OCI-LY7 (cell line): ENCODE results near the gene KCNAB2. TPM values are rescaled to one million over a fixed set of nuclear protein-coding genes. Genes with fewer than 3 reads are reported as not detected.

Experiments
- BruUV-seq: library from RNA; stranded (reverse); fragments of 400-500 nt; replicated peaks from 2 replicates; lab custom pipeline; 2021; lab: Mats Ljungman, UMichigan
- CTCF ChIA-PET: fragments of 300-600 bp; sonication (Branson Sonifier 250); formaldehyde crosslinking; loops from one replicate; lab custom pipeline; 2022; ENCODE audit warnings: antibody characterized with exemption; ENCODE audit not compliant: unreplicated experiment; lab: Charles Lee
- POLR2A ChIA-PET: fragments of 300-600 bp; sonication (Branson Sonifier 250); formaldehyde crosslinking; loops from one replicate; lab custom pipeline; 2022; ENCODE audit warnings: antibody characterized with exemption; lab: Charles Lee
- DNase-seq: peaks from one replicate; pipeline ENCODE4 v3.0.0-alpha.2; 2015; ENCODE audit warnings: low spot score
- H2AFZ ChIP-seq: fragments of 200-600 bp; sonication (generic), shearing (Covaris generic); 2 replicates; pipeline ENCODE4 v1.6.1; 2014; ENCODE audit warnings: mild to moderate bottlenecking, antibody characterized with exemption, low read length, moderate library complexity
- H3K27ac ChIP-seq: fragments of 200-600 bp; sonication (generic); 2 replicates; pipeline ENCODE4 v1.5.1; 2014; ENCODE audit warnings: mixed run types, low read depth, mild to moderate bottlenecking, moderate library complexity, low read length, inconsistent platforms; ENCODE audit not compliant: poor library complexity, severe bottlenecking
- H3K36me3 ChIP-seq: fragments of 200-600 bp; sonication (generic); 2 replicates; pipeline ENCODE4 v1.6.1; 2014; ENCODE audit warnings: mild to moderate bottlenecking, antibody characterized with exemption, low read length, moderate library complexity, mixed read lengths; ENCODE audit not compliant: insufficient read depth
- H3K4me1 ChIP-seq: fragments of 200-600 bp; sonication (generic); 2 replicates; pipeline ENCODE4 v1.5.1; 2014; ENCODE audit warnings: mild to moderate bottlenecking, low read length; ENCODE audit not compliant: insufficient read depth, poor library complexity, severe bottlenecking
- H3K4me2 ChIP-seq: fragments of 200-600 bp; sonication (generic); 2 replicates; pipeline ENCODE4 v1.6.1; 2014; ENCODE audit warnings: mild to moderate bottlenecking, low read length
- H3K4me3 ChIP-seq: fragments of 200-600 bp; sonication (generic); 2 replicates; pipeline ENCODE4 v1.5.1; 2014; ENCODE audit warnings: mild to moderate bottlenecking, low read depth, low read length; ENCODE audit not compliant: poor library complexity, severe bottlenecking
- H3K79me2 ChIP-seq: fragments of 200-600 bp; sonication (generic); 2 replicates; pipeline ENCODE4 v1.6.1; 2016; ENCODE audit warnings: low read depth, mild to moderate bottlenecking, low read length, moderate library complexity, mixed read lengths; ENCODE audit not compliant: insufficient read depth
- H3K9me2 ChIP-seq: fragments of 200-600 bp; sonication (generic); 2 replicates; pipeline ENCODE4 v1.6.1; 2016; ENCODE audit warnings: mild to moderate bottlenecking, low read length, mixed read lengths; ENCODE audit not compliant: insufficient read depth
- H3K9me3 ChIP-seq: fragments of 200-600 bp; sonication (generic); 2 replicates; pipeline ENCODE4 v1.6.1; 2014; ENCODE audit warnings: mild to moderate bottlenecking, mixed run types, low read length, mixed read lengths
- H4K20me1 ChIP-seq: fragments of 200-600 bp; sonication (generic); 2 replicates; pipeline ENCODE4 v1.6.1; 2014; ENCODE audit warnings: mild to moderate bottlenecking, antibody characterized with exemption, low read length, moderate library complexity, mixed read lengths; ENCODE audit not compliant: insufficient read depth
- EZH2phosphoT487 ChIP-seq: fragments of 200-600 bp; sonication (generic); IDR thresholded peaks from 2 replicates; pipeline ENCODE4 v1.6.1; 2018; ENCODE audit warnings: low read depth, borderline replicate concordance, mild to moderate bottlenecking, mixed run types, antibody characterized with exemption, low read length, moderate library complexity, mixed read lengths
- intact Hi-C: fragments of 100-400 bp; cut with micrococcal nuclease; formaldehyde crosslinking; loops from one replicate; pipeline ENCODE4 v1.10.0; 2022; ENCODE audit not compliant: unreplicated experiment
- total RNA-seq, 2 experiments: library from RNA; depleted of rRNA in 1 of 2; stranded (reverse); fragments of >200 nt in 1 of 2; shearing (Covaris generic) in 1 of 2; gene quantifications; 2 replicates each; pipeline ENCODE4 v1.2.3, GENCODE V29; 2014 to 2022
- TF ChIP-seq, protein P1 (sequence below): fragments of 200-600 bp; sonication (generic); conservative IDR thresholded peaks from 2 replicates; pipeline ENCODE4 v1.5.1; 2014; ENCODE audit warnings: mild to moderate bottlenecking, antibody characterized with exemption, low read length, moderate library complexity, mixed read lengths

KCNAB2 gene
- total RNA-seq, 2 experiments from 2014 or later = 46.7 to 133 TPM

DNA sequence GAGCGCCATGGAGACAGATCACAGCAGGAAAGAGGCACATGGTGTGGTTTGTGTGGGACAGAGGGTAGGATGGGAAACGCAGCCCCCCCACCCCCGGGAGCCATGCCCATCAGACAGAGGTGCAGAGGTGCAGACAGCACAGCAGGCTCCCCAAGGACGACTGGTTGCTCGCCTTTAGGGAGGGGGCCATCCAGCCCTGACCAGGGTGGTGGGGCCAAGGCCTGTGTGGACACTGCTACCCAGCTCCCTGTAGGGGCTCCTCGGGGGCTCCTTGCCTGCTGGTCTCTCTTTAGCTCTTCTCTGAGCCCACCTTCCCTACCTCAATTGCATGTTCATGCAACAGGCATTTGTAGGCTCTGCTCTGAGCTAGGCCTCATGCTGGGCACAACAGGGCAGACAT is 3.7 kb downstream of the KCNAB2 start:
- Histone ChIP-seq H3K4me1 (no peaks in the 10 kb centered on the region), H3K27ac (no peak overlapping the region), H3K4me2 (no peak overlapping the region), H2AFZ (no peak overlapping the region), H4K20me1 (no peaks in the 10 kb centered on the region), H3K79me2 (no peaks in the 10 kb centered on the region), H3K4me3 (no peak overlapping the region), H3K36me3 (no peaks in the 10 kb centered on the region), H3K9me2 (no peaks in the 10 kb centered on the region), H3K9me3 (no peaks in the 10 kb centered on the region)
- TF ChIP-seq EZH2phosphoT487 = no peak
- TF ChIP-seq, protein P1, sequence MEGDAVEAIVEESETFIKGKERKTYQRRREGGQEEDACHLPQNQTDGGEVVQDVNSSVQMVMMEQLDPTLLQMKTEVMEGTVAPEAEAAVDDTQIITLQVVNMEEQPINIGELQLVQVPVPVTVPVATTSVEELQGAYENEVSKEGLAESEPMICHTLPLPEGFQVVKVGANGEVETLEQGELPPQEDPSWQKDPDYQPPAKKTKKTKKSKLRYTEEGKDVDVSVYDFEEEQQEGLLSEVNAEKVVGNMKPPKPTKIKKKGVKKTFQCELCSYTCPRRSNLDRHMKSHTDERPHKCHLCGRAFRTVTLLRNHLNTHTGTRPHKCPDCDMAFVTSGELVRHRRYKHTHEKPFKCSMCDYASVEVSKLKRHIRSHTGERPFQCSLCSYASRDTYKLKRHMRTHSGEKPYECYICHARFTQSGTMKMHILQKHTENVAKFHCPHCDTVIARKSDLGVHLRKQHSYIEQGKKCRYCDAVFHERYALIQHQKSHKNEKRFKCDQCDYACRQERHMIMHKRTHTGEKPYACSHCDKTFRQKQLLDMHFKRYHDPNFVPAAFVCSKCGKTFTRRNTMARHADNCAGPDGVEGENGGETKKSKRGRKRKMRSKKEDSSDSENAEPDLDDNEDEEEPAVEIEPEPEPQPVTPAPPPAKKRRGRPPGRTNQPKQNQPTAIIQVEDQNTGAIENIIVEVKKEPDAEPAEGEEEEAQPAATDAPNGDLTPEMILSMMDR = no peak
- BruUV-seq = no TSS peak
- ChIA-PET CTCF (no interaction called here), POLR2A (no interaction called here)
- intact Hi-C loops = no loop called here
- no peak for DNase-seq

DNA sequence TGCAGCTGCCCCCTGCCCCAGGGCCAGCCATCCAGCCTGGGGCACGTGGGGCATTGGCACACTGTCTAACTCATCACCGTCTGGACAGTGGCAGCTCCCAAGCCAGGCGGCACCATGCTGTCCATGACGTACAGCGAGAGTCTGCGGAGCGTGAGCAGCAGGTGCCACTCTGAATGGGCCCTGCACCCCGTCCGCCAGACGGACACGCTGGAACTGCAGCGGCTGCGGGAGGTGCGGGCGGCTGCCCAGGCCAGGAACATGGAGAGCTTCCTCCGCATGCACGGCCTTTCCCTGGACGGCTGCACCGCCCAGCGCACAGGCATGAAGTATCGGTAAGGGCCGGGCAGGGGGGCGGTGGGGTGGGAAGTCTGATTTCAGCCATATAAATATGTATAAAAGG is 5.7 kb downstream of the KCNAB2 start:
- ChIA-PET POLR2A (no interaction called here), CTCF (no interaction called here)

DNA sequence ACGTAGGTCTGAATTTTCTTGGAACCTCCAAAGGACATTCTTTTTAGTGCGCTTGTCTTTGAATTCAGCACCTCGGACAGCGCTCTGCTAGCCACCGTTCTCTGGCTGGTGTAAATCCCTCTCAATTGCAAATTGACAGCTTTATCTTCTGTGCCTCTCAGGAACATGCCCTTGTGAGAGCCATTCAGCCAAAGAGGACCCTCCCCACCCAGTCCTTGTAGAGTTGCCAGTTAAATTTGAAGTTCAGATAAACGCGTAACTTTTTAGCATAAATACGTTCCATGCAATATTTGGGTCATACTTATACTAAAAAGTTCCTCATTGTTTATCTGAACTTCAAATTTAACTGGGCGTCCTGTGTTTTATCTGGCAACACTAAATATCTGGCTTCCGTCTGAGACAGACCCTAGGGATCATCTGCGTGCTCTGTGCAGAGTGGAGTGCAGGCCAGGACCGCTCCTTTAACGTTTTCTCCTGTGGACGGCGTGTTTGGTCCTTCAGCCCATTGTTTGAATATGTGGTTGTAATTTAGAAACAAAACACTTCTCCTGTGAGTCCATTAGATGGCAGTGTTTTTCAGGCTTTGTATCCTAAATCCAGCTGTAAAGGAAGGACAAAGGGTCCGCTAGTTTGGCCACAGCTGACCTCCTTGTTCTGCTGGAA is 7.0 kb downstream of the KCNAB2 start:
- Histone ChIP-seq H3K79me2 (no peaks in the 10 kb centered on the region), H2AFZ (no peak overlapping the region), H3K27ac (no peak overlapping the region), H3K4me3 (no peak overlapping the region), H3K9me2 (no peaks in the 10 kb centered on the region), H4K20me1 (no peaks in the 10 kb centered on the region), H3K4me1 (no peaks in the 10 kb centered on the region), H3K9me3 (no peaks in the 10 kb centered on the region), H3K36me3 (no peaks in the 10 kb centered on the region), H3K4me2 (no peak overlapping the region)
- intact Hi-C loops = no loop called here
- TSS peak; percentile 15 for BruUV-seq
- TF ChIP-seq EZH2phosphoT487 = no peak
- TF ChIP-seq, protein P1 = peak; percentile 75
- CTCF ChIA-PET = no interaction called here
- peak; percentile 42 for DNase-seq
- POLR2A ChIA-PET = no interaction called here

More for the DNA sequence above, 5.7 kb downstream of the KCNAB2 start:
- no TSS peak for BruUV-seq
- no peaks in the 10 kb centered on the region for H3K36me3 ChIP-seq
- no peaks in the 10 kb centered on the region for H4K20me1 ChIP-seq
- no peak overlapping the region for H2AFZ ChIP-seq
- no peaks in the 10 kb centered on the region for H3K9me3 ChIP-seq
- H3K4me2 ChIP-seq = no peak overlapping the region
- no peak for DNase-seq
- no peak overlapping the region for H3K4me3 ChIP-seq
- no peak for TF ChIP-seq EZH2phosphoT487
- no peak overlapping the region for H3K27ac ChIP-seq
- no peaks in the 10 kb centered on the region for H3K79me2 ChIP-seq
- intact Hi-C loops = no loop called here
- H3K9me2 ChIP-seq = no peaks in the 10 kb centered on the region
- no peaks in the 10 kb centered on the region for H3K4me1 ChIP-seq
